Measurements from ENCODE around the gene CERS6.

- TF ChIP-seq CTCF (IDR thresholded peaks at IDR 0.05; ENCODE audit: low read depth, low read length, missing input control) (no peak), ZBTB33 (IDR thresholded peaks at IDR 0.05) (no peak)
These were observed 1.3 kb downstream of the CERS6 start for GRCh38 chr2:168457190-168457895.

Measured in liver (tissue), 2 donors.